Measurements from ENCODE around the gene MGMT.

Gene MGMT

DNA sequence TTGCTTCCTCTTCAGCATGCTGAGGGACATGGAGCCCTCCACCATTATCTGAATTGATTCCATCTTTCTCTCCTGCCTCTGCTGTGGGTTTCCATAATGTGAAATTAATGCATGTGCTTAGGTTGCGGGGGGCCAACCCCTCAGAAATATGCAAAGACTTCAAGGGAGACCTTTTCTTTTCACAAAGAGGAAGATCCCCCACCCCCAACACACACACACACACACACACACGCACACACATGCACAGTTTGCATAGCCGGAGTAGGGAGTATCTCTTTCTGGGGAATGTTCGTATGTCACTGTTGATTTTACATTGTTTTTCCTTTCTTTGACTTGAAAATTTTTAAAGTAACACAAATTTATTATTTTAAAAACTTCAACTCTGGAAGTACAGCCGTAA is 193.5 kb downstream of the MGMT start:
- Histone ChIP-seq H3K4me3 (replicated peaks; ENCODE audit: insufficient read depth, low read length) (no peak overlapping the region), H3K27ac (replicated peaks) (no peak overlapping the region), H3K27me3 (ENCODE audit: insufficient read depth, poor library complexity, severe bottlenecking) (no peaks in the 10 kb centered on the region)
- TF ChIP-seq, protein P1, sequence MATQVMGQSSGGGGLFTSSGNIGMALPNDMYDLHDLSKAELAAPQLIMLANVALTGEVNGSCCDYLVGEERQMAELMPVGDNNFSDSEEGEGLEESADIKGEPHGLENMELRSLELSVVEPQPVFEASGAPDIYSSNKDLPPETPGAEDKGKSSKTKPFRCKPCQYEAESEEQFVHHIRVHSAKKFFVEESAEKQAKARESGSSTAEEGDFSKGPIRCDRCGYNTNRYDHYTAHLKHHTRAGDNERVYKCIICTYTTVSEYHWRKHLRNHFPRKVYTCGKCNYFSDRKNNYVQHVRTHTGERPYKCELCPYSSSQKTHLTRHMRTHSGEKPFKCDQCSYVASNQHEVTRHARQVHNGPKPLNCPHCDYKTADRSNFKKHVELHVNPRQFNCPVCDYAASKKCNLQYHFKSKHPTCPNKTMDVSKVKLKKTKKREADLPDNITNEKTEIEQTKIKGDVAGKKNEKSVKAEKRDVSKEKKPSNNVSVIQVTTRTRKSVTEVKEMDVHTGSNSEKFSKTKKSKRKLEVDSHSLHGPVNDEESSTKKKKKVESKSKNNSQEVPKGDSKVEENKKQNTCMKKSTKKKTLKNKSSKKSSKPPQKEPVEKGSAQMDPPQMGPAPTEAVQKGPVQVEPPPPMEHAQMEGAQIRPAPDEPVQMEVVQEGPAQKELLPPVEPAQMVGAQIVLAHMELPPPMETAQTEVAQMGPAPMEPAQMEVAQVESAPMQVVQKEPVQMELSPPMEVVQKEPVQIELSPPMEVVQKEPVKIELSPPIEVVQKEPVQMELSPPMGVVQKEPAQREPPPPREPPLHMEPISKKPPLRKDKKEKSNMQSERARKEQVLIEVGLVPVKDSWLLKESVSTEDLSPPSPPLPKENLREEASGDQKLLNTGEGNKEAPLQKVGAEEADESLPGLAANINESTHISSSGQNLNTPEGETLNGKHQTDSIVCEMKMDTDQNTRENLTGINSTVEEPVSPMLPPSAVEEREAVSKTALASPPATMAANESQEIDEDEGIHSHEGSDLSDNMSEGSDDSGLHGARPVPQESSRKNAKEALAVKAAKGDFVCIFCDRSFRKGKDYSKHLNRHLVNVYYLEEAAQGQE (IDR thresholded peaks at IDR 0.05; ENCODE audit: insufficient replicate concordance, low read depth), result no peak
- TF ChIP-seq POLR2AphosphoS5 (IDR thresholded peaks at IDR 0.05; ENCODE audit: low read depth), result no peak
- no peak for DNase-seq (ENCODE audit: low read depth in 1 of 2, low spot score in 1 of 2)

DNA sequence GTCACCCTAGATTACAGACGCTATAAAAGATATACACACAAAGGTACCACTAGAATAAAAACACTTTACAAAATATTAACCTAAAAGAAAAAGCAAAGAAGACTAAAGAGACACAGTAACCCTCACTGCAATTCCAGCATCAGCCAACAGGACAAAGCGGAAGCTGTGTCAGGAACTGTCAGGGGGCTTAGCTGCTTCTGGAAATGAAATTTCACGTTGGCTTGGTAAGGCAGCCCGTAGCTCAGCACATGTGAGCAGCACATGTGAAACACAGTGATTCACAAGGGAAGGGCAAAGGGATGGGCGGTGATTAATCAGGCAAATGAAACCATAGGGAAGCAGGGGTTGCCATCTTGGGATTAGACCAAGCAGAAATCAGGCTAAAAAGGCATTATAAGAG is 195.4 kb downstream of the MGMT start:
- Histone ChIP-seq H3K27me3 (ENCODE audit: insufficient read depth, poor library complexity, severe bottlenecking) (no peaks in the 10 kb centered on the region), H3K27ac (replicated peaks) (no peak overlapping the region), H3K4me3 (replicated peaks; ENCODE audit: insufficient read depth, low read length) (no peak overlapping the region)
- DNase-seq (ENCODE audit: low read depth in 1 of 2, low spot score in 1 of 2), result no peak
- TF ChIP-seq, protein P1 (IDR thresholded peaks at IDR 0.05; ENCODE audit: insufficient replicate concordance, low read depth), result no peak
- TF ChIP-seq, protein P2, sequence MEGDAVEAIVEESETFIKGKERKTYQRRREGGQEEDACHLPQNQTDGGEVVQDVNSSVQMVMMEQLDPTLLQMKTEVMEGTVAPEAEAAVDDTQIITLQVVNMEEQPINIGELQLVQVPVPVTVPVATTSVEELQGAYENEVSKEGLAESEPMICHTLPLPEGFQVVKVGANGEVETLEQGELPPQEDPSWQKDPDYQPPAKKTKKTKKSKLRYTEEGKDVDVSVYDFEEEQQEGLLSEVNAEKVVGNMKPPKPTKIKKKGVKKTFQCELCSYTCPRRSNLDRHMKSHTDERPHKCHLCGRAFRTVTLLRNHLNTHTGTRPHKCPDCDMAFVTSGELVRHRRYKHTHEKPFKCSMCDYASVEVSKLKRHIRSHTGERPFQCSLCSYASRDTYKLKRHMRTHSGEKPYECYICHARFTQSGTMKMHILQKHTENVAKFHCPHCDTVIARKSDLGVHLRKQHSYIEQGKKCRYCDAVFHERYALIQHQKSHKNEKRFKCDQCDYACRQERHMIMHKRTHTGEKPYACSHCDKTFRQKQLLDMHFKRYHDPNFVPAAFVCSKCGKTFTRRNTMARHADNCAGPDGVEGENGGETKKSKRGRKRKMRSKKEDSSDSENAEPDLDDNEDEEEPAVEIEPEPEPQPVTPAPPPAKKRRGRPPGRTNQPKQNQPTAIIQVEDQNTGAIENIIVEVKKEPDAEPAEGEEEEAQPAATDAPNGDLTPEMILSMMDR (IDR thresholded peaks at IDR 0.05; ENCODE audit: insufficient read depth, low read length), result no peak
- TF ChIP-seq POLR2AphosphoS5 (IDR thresholded peaks at IDR 0.05; ENCODE audit: low read depth) (no peak), GABPA (IDR thresholded peaks at IDR 0.05; ENCODE audit: low read depth) (no peak), SPI1 (IDR thresholded peaks at IDR 0.05; ENCODE audit: borderline replicate concordance, low read depth) (no peak)

DNA sequence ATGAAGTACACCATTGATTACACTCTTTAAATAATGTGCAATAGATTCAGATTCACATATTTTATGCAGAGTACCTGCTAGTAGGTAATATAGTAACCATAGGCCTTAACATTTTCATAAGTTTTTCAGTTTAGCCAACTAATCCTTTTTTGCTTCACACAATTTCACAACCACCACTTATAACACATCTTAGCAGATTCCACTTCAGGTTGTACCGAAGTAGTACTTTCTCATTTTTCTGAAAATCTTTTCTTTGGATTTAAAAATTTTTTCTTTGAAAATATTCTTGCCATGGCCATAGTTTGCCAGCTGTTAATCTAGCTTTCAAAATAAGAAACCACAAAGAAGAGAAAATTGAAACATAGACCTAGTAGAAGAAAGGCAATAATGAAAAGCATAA is 203.1 kb downstream of the MGMT start:
- Histone ChIP-seq H3K27me3 (ENCODE audit: insufficient read depth, poor library complexity, severe bottlenecking) (no peaks in the 10 kb centered on the region), H3K4me3 (replicated peaks; ENCODE audit: insufficient read depth, low read length) (no peak overlapping the region), H3K27ac (replicated peaks) (no peak overlapping the region)
- TF ChIP-seq SPI1 (IDR thresholded peaks at IDR 0.05; ENCODE audit: borderline replicate concordance, low read depth) (no peak), POLR2AphosphoS5 (IDR thresholded peaks at IDR 0.05; ENCODE audit: low read depth) (no peak), GABPA (IDR thresholded peaks at IDR 0.05; ENCODE audit: low read depth) (no peak)
- TF ChIP-seq, protein P1 (IDR thresholded peaks at IDR 0.05; ENCODE audit: insufficient replicate concordance, low read depth), result no peak
- TF ChIP-seq, protein P2 (IDR thresholded peaks at IDR 0.05; ENCODE audit: insufficient read depth, low read length), result no peak
- DNase-seq (ENCODE audit: low read depth in 1 of 2, low spot score in 1 of 2), result no peak

DNA sequence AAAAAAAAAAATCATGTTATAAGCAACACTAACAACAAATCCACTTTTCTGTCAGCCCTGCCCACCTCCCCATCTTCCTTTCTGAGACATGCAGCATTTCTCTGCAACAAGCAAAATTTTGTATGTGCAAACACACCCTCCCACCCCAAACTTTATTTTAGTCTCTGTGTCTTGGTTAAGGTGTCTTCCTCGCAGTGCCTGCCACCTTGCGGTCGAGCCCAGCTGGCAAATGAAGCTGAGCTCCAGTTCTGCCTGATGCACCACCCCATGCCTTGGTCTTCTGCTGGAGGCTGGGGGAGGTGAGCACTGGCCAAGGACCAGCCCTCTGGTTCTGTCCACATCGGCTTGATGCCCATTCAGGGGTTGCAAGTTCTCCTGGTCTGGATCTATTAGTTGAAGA is 206.3 kb downstream of the MGMT start:
- Histone ChIP-seq H3K27me3 (ENCODE audit: insufficient read depth, poor library complexity, severe bottlenecking) (no peaks in the 10 kb centered on the region), H3K27ac (replicated peaks) (no peak overlapping the region), H3K4me3 (replicated peaks; ENCODE audit: insufficient read depth, low read length) (no peak overlapping the region)
- TF ChIP-seq SPI1 (IDR thresholded peaks at IDR 0.05; ENCODE audit: borderline replicate concordance, low read depth), result no peak
- no peak for TF ChIP-seq POLR2AphosphoS5 (IDR thresholded peaks at IDR 0.05; ENCODE audit: low read depth)
- TF ChIP-seq, protein P2 (IDR thresholded peaks at IDR 0.05; ENCODE audit: insufficient read depth, low read length), result no peak
- TF ChIP-seq, protein P1 (IDR thresholded peaks at IDR 0.05; ENCODE audit: insufficient replicate concordance, low read depth), result no peak
- TF ChIP-seq GABPA (IDR thresholded peaks at IDR 0.05; ENCODE audit: low read depth), result no peak
- DNase-seq (ENCODE audit: low read depth in 1 of 2, low spot score in 1 of 2), result no peak
